ENCODE data around the gene C1orf35.
A peak's percentile ranks its signal among the peaks of the same experiment; 100 is the strongest.

C1orf35 gene

DNA sequence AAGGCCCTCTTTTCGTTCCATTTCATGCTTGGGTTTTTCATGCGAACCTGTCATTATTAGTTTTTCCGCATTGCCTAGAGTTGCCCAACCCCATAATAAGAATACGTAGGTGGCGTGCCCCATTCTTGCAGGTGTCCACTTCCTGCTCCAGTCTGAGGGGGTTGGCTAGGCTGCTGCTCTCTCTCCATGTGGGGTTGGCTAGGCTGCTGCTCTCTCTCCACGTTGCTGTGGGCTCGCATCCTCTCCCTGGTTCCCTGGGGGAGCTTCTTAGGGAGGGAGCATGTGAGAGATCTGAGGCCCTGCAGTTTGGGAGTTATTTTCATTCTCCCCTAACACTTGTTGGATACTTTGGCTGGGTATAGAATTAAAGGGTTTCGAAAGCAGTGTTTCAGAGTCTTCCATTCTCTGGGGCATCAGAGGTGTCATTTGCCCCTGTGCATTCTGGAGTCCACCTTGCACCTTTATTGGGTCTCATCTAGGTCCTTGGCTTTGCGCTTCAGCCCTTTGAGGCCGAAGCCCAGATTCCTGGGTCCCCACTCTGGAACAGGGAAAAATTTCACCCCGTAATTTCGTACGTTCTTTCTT, 8.6 kb downstream of the C1orf35 start:
- DNase-seq (ENCODE audit: low spot score), result no peak

GRCh38 chr1:228093050-228093906, 9.8 kb downstream of the C1orf35 start:
- no peak for DNase-seq (ENCODE audit: low spot score)

GRCh38 chr1:228092342-228093049, 10.6 kb downstream of the C1orf35 start:
- no peak for DNase-seq (ENCODE audit: low spot score)

GRCh38 chr1:228091084-228091483, 12.0 kb downstream of the C1orf35 start:
- no peak for DNase-seq (ENCODE audit: low spot score)

DNA sequence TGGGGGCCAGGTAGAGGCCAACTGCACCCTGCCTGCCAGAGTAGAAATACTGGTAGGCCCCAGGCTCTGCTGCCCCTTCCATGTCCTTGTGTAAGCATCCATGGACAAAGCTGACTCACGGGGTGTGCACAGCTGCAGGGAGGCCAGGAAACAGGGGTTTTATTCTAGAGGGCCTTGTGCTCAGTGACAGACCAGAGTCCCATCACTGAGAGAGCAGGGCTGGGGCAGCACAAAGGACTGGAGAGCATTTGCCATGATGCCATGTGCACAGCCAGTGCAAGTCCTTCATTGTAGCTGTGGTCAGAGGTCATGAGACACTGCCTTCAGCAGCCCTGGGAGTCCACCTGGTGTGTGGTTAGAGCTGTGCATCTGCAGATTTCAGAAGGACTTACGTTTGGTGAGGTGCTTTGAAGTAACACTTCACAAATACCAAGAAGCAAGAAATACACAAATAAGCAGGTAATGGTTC, 12.5 kb downstream of the C1orf35 start:
- DNase-seq (ENCODE audit: low spot score), result no peak

DNA sequence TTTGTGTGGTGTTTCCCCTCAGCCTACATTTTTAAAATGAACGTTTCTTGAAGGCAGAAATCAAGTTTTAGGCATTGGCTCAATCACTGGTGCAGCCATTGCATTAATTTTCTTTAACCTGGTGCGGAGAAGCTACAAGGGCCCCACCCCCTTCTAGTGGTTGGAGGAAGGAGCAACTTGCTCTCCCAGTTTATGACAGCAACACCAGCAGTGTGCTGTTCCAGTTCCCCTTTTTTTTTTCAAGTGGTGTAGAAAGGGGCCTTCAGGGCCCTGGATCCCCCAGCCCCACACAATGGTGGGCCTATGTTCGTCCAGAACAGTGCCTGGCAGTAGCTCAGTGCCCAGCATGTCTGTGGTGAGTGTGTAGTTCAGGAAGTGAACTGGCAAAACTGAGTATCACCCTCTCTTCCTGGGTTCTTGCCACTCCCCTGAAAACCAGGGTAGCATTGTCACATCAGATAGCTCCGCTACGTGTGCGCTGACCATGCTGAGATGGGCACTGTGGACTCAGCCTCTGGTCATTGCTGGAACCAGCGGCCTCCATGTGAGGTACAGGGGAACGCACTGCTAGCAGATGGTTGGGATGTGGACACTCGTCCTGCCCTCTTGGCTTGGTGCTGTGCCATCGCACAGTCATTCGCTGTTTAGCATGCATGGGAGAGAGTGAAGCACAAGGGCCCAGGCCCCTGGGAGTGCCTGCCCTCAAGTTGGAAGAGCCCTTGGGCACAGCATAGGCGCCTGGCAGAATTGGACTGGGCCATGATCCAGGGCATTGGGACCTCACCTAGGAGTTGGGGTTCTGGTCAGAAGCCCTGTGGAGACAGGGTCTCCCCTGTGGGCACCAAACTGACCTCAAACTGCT, 13.4 kb downstream of the C1orf35 start:
- no peak for DNase-seq (ENCODE audit: low spot score)

DNA sequence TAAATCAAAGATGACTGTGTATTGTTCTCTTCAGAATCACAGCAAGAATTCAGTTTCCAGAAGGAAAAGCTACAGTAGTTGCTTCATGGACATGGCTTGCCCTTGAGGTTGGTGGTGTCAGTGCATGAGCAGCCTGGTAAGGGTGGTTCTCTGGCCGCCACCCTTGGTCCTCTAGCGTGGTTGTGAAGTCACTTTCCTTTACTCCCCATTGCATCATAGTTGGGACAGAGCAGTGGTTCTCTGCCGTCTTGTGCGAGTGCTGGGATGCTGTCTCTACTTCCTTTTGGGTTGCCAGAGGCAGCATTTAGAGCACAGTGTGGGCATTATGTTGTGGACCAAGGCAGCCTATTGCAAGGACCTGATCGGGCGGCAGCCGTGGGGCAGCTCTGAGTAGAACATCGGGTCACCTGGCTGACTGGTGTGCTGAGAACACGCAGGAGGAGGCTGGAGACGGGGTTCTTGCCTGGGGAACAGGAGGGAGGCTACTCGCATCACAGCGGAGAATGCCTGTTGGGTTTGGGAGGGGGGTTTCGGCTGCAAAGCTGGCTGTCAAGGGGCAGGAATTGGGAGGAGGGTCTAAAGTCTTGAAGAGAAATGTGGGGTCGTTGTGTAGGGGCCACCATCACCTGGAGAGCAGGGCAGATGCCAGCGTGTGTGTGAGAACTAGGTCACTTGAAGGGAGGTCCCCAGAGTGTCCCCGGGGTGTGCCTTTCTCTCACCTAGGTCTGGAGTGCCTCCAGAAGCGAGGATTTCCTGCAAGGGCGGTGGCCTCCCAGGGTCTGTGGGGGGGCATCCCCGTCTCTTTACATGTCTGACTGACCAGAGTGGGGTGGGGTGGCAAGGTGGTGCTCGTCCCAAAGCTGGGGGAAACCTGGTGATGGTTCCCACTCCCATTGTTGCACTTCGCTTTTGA, 14.3 kb downstream of the C1orf35 start:
- no peak for DNase-seq (ENCODE audit: low spot score)

- no peak for DNase-seq (ENCODE audit: low spot score)
These were observed 15.3 kb downstream of the C1orf35 start for GRCh38 chr1:228087771-228088251.

DNA sequence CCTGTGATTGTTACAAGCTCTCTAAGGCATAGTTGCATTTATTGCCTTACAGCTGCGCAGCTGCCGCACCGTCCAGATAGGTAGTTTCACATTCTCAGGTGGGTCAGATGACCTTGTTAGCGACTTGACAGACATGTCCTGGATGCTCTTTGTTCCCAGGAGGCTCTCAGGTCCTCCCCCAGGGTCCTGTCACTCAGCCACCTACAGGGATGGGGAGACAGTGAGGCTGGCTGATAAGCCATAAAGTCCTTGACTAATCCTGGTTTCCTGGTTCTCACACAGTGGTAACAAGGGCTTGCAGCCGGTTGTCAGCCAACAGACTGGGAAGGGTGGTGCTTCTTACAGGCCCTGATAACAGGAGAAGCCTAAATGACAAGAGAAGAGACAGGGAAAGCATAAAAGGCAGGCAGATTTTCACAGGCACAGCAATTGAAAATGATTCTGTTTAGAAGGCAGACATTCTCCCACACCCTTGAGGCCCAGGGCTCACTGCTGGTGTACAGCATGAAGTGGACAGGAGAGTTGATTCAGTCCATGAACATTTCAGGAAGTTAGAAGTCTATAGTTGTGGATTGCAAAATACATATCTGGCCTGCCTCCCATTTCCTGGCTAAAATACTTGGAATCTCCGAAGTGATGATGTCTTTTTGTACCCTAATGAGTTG, 17.7 kb downstream of the C1orf35 start:
- DNase-seq (ENCODE audit: low spot score), result no peak

- DNase-seq (ENCODE audit: low spot score), result no peak
These were observed 18.3 kb downstream of the C1orf35 start for GRCh38 chr1:228084797-228085196.

- DNase-seq (ENCODE audit: low spot score), result no peak
These were observed 18.8 kb downstream of the C1orf35 start for GRCh38 chr1:228084325-228084724.

GRCh38 chr1:228083871-228084278, 19.2 kb downstream of the C1orf35 start:
- DNase-seq (ENCODE audit: low spot score), result no peak

DNA sequence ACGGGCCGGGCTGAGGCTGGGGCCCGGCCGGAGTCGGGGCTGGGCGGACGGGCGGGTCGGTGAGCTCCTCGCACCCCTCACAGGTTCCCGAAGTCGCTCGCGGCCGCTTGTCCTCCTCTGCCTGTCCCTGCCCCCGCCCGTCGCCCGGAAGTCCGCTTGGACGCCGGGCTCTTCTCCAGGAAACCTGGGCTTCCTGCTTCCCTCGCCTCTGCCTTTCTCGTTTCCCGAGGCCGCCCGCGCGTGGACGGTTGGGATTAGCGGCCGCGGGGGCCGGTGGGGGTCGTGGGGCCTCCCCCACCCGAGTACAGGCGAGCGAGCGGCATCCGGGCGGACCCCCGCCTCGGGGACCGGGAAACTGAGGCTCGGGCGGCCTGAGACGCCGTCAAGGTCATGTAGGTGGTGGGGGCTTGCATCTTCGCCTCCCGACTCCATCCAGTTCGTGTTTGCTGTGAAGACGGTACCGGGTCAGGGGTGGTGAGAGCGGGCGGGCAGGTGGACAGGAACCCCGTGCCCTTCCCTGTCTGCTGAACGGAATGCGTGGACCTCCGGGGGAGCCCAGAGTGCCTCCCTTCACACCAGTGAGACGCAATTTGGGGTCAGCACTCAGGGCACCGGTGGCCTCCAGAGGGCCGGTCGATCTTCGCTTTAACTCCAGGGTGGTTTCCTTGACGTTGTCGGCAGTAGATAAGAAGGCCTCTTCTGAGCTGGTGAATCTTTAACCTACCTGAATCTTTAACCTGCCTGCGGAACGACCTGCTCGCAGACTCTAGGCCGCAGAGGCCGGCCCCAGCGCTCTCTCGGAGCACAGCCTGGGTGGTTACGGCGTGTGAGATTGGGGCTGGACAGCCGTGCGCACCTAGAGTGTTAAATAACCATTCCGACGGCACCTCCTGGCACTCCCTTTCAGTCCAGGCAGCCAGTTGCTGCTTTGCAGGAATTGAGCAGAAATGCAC, 19.9 kb downstream of the C1orf35 start:
- DNase-seq (ENCODE audit: low spot score), result no peak

DNA sequence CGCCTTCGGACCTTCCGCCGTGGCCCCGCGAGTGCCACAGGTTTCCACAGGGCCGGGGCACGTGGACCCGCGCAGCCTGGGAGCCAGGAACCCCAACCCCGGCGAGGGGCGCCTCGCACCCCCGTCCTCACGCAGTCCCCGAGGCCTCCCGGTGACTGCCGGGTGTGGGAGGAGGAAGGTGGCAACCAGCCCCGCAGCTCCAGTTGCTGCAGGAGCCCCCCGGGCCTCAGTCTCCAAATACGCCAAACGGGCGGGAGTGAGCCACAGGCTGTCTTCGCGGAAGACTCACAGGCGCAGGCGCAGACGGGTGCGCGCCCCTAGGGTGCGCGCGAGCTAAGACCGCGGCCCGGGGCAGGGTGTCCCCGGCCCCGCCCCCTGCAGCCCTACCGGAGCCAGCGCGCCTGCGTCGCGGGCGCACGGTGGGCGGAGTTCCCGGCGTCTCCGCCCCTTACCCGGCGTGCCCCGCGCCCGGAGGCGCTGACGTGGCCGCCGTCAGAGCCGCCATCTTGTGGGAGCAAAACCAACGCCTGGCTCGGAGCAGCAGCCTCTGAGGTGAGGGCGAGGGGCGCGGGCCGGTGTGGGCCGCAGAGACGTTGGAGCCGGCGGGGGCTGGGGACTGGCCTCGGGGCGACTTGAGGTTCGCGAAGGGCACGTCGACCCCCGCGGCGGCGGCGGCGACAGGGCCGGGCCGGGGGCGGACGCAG, 20.8 kb downstream of the C1orf35 start, which contains the start of gene ARF1:
Gene ARF1 (plus strand): TSS at position 495 of the 704 bp plus-strand sequence. CDS start 14,407 bp downstream, outside the sequence.
- peak; percentile 99 for DNase-seq (ENCODE audit: low spot score)

DNA sequence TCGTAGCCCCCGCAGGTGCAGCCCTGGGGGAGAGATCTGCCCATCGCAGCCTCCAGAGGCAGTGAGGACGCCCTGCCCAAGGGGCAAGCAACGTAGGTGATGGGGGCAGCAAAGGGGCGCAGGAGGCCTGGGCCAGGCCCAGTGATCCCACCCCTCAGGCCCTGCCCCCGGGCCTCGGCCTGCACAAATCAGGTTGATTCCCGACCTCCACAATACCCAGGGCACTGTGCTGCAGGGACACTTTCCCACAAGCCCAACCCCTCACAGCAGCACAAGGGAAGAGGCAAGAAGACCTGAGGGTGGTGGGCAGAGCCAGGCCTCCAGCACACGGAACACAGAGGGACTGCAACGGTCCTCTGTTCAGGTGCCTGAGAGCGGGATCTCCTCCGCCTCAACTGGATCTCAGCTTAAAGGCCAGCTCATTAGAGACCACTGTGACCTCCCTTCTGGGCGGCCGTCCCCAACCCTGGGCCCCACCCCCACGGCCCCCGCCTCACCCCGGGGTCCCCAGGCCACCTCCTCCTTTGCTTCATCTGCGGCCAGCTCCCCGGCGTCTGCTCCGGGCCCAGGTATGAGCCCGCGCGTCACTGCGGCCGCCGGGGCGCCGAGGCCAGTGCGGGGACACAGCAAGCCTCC, 21.4 kb downstream of the C1orf35 start:
- peak; percentile 52 for DNase-seq (ENCODE audit: low spot score)

- DNase-seq (ENCODE audit: low spot score), result no peak
These were observed 22.0 kb downstream of the C1orf35 start for GRCh38 chr1:228081144-228081543.

DNA sequence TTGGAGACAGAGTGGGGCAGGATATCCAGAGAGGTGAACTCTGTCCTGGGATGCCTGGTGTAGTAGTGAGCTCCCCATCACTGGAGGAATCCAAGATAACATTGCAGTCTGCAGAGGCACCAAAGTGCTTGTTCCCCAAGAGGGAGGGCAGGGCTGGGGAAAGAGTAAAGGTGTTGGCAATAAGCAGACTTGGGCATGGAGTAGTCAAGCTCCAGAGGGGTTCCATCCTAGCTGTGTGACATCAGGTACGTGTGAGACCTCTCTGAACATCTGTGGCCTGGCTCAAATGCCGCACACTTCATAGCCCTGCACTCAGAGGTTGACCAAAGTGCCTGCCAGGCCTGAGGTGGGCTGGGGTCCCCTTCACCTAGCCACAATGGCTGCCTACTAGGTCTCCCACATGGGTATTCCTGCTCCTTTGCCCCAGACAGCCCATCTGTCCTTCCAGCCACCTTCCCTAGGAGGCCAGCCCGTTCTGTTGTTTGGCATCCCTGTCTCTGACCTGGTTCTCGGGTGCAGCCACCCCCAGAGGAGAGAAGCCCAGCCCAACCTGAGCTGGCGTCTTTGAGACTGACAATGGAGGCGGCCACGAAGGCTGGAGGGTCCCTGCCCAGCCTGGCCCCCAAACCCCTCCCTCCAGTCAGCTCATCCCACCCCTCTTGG, 23.4 kb downstream of the C1orf35 start:
- DNase-seq (ENCODE audit: low spot score), result no peak

All from iPS-NIHi11 (cell line).